ENCODE results near the gene ITPR1. TPM values are rescaled to one million over a fixed set of nuclear protein-coding genes. Genes with fewer than 3 reads are reported as not detected.

ITPR1 gene
- polyA plus RNA-seq, 1 donor from 2014 or later = 2.1 TPM

- Histone ChIP-seq H3K4me2 (ENCODE audit: low read length) (no peak overlapping the region), H3F3A (ENCODE audit: insufficient read depth, low read length, poor library complexity, severe bottlenecking) (no peaks in the 10 kb centered on the region), H3K36me3 (ENCODE audit: insufficient read depth, low read length) (no peaks in the 10 kb centered on the region), H3K4me3 (ENCODE audit: low read length) (no peak overlapping the region), H3K9ac (ENCODE audit: low read length) (no peak overlapping the region), H4K20me1 (ENCODE audit: insufficient read depth) (no peaks in the 10 kb centered on the region), H3K9me2 (ENCODE audit: insufficient read depth, low read length) (peaks cover 4% of the 10 kb centered on the region), H3K79me2 (replicated peaks; ENCODE audit: insufficient read depth, low read length) (no peaks in the 10 kb centered on the region), H2AFZ (ENCODE audit: low read depth, low read length) (no peak overlapping the region), H3K27ac (ENCODE audit: low read length) (no peak overlapping the region), H3K9me3 (ENCODE audit: low read length) (no peaks in the 10 kb centered on the region), H3K27me3 (ENCODE audit: insufficient read depth, low read depth, low read length) (no peaks in the 10 kb centered on the region)
- no peak for TF ChIP-seq TAF1 (IDR thresholded peaks at IDR 0.05; ENCODE audit: low read depth)
These were observed 108.7 kb downstream of the ITPR1 start for GRCh38 chr3:4601892-4602291.

GRCh38 chr3:4604693-4605092 is 111.5 kb downstream of the ITPR1 start:
- Histone ChIP-seq H4K20me1 (ENCODE audit: insufficient read depth) (no peaks in the 10 kb centered on the region), H3K79me2 (replicated peaks; ENCODE audit: insufficient read depth, low read length) (no peaks in the 10 kb centered on the region), H3K27me3 (ENCODE audit: insufficient read depth, low read depth, low read length) (no peaks in the 10 kb centered on the region), H3K36me3 (ENCODE audit: insufficient read depth, low read length) (no peaks in the 10 kb centered on the region), H3K4me3 (ENCODE audit: low read length) (no peak overlapping the region), H3K27ac (ENCODE audit: low read length) (no peak overlapping the region), H2AFZ (ENCODE audit: low read depth, low read length) (no peak overlapping the region), H3K9me3 (ENCODE audit: low read length) (no peaks in the 10 kb centered on the region), H3F3A (ENCODE audit: insufficient read depth, low read length, poor library complexity, severe bottlenecking) (no peaks in the 10 kb centered on the region), H3K9ac (ENCODE audit: low read length) (no peak overlapping the region), H3K4me2 (ENCODE audit: low read length) (no peak overlapping the region), H3K9me2 (ENCODE audit: insufficient read depth, low read length) (no peaks in the 10 kb centered on the region)
- TF ChIP-seq TAF1 (IDR thresholded peaks at IDR 0.05; ENCODE audit: low read depth) = no peak

GRCh38 chr3:4606911-4607310 is 113.8 kb downstream of the ITPR1 start:
- no peak overlapping the region for H3K9ac ChIP-seq (ENCODE audit: low read length)
- H2AFZ ChIP-seq (ENCODE audit: low read depth, low read length) = no peak overlapping the region
- H3K79me2 ChIP-seq (replicated peaks; ENCODE audit: insufficient read depth, low read length) = no peaks in the 10 kb centered on the region
- H3K4me3 ChIP-seq (ENCODE audit: low read length) = no peak overlapping the region
- no peak overlapping the region for H3K27ac ChIP-seq (ENCODE audit: low read length)
- H3K36me3 ChIP-seq (ENCODE audit: insufficient read depth, low read length) = no peaks in the 10 kb centered on the region
- TF ChIP-seq POLR2AphosphoS5 (IDR thresholded peaks at IDR 0.05) (no peak), SMC3 (conservative IDR thresholded peaks at IDR 0.05; ENCODE audit: poor library complexity) (no peak), EP300 (conservative IDR thresholded peaks at IDR 0.05; ENCODE audit: poor library complexity, severe bottlenecking) (no peak), RAD21 (conservative IDR thresholded peaks at IDR 0.05) (no peak), REST (IDR thresholded peaks at IDR 0.05; ENCODE audit: borderline replicate concordance) (no peak), CTCF (IDR thresholded peaks at IDR 0.05; ENCODE audit: poor library complexity, severe bottlenecking) (no peak), EZH2 (IDR thresholded peaks at IDR 0.05; ENCODE audit: borderline replicate concordance, insufficient read depth, low read length, poor library complexity, severe bottlenecking) (no peak), MXI1 (conservative IDR thresholded peaks at IDR 0.05; ENCODE audit: poor library complexity, severe bottlenecking) (no peak), TAF1 (IDR thresholded peaks at IDR 0.05; ENCODE audit: low read depth) (no peak)
- no peaks in the 10 kb centered on the region for H3K9me2 ChIP-seq (ENCODE audit: insufficient read depth, low read length)
- no peaks in the 10 kb centered on the region for H3K27me3 ChIP-seq (ENCODE audit: insufficient read depth, low read depth, low read length)
- no peaks in the 10 kb centered on the region for H3K9me3 ChIP-seq (ENCODE audit: low read length)
- no peaks in the 10 kb centered on the region for H4K20me1 ChIP-seq (ENCODE audit: insufficient read depth)
- no peak overlapping the region for H3K4me2 ChIP-seq (ENCODE audit: low read length)
- H3F3A ChIP-seq (ENCODE audit: insufficient read depth, low read length, poor library complexity, severe bottlenecking) = no peaks in the 10 kb centered on the region

Measured in neural cell (in vitro differentiated cells).